ENCODE results near the gene AGAP1. TPM values are rescaled to one million over a fixed set of nuclear protein-coding genes. Genes with fewer than 3 reads are reported as not detected.
"Not testable (repeated sequence)": the region's sequence is repeated elsewhere in the genome, so short reads cannot be mapped to it uniquely, and the experiment has no call there.

The AGAP1 gene
- total RNA-seq, 2 experiments from 2014 or later, result not detected

- Histone ChIP-seq H3K79me2 (ENCODE audit: insufficient read depth, low read depth, low read length) (no peaks in the 10 kb centered on the region), H3K9me2 (ENCODE audit: insufficient read depth, low read length) (no peaks in the 10 kb centered on the region), H4K20me1 (ENCODE audit: insufficient read depth, low read length) (no peaks in the 10 kb centered on the region), H3K27ac (ENCODE audit: low read depth, low read length, poor library complexity, severe bottlenecking) (no peak overlapping the region), H3K36me3 (ENCODE audit: insufficient read depth, low read length) (no peaks in the 10 kb centered on the region), H2AFZ (ENCODE audit: low read length) (no peak overlapping the region), H3K9me3 (ENCODE audit: low read length) (no peaks in the 10 kb centered on the region), H3K4me2 (ENCODE audit: low read length) (no peak overlapping the region), H3K4me1 (ENCODE audit: insufficient read depth, low read length, poor library complexity, severe bottlenecking) (no peaks in the 10 kb centered on the region), H3K4me3 (ENCODE audit: low read depth, low read length, poor library complexity, severe bottlenecking) (no peak overlapping the region)
- BruUV-seq (replicated peaks), result no TSS peak
- CTCF ChIA-PET (ENCODE audit: unreplicated experiment), result no interaction called here
- intact Hi-C loops (cut with micrococcal nuclease; ENCODE audit: unreplicated experiment), result no loop called here
- no peak for TF ChIP-seq EZH2phosphoT487 (IDR thresholded peaks at IDR 0.05; ENCODE audit: borderline replicate concordance, low read depth, low read length)
- TF ChIP-seq, protein P1, sequence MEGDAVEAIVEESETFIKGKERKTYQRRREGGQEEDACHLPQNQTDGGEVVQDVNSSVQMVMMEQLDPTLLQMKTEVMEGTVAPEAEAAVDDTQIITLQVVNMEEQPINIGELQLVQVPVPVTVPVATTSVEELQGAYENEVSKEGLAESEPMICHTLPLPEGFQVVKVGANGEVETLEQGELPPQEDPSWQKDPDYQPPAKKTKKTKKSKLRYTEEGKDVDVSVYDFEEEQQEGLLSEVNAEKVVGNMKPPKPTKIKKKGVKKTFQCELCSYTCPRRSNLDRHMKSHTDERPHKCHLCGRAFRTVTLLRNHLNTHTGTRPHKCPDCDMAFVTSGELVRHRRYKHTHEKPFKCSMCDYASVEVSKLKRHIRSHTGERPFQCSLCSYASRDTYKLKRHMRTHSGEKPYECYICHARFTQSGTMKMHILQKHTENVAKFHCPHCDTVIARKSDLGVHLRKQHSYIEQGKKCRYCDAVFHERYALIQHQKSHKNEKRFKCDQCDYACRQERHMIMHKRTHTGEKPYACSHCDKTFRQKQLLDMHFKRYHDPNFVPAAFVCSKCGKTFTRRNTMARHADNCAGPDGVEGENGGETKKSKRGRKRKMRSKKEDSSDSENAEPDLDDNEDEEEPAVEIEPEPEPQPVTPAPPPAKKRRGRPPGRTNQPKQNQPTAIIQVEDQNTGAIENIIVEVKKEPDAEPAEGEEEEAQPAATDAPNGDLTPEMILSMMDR (conservative IDR thresholded peaks at IDR 0.05; ENCODE audit: low read length), result no peak
- no peak for DNase-seq (ENCODE audit: low spot score)
- POLR2A ChIA-PET, result no interaction called here
Observed at GRCh38 chr2:236090027-236090382, 596.2 kb downstream of the AGAP1 start.

DNA sequence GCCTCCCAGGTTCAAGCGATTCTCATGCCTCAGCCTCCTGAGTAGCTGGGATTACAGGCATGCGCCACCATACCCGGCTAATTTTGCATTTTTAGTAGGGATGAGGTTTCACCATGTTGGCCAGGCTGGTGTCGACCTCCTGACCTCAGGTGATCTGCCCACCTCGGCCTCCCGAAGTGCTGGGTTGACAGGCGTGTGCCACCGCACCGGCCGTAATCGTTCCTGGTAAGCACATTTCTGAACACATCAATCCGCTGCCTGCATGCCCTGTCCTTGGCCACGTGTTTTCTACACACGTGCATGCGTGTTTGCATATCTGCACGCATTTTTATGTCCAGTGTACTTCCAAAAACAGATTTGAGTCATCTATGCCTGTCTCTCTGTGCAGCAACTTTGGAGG lies 597.0 kb downstream of the AGAP1 start:
- H3K4me3 ChIP-seq (ENCODE audit: low read depth, low read length, poor library complexity, severe bottlenecking); H3K4me1 ChIP-seq (ENCODE audit: insufficient read depth, low read length, poor library complexity, severe bottlenecking); POLR2A ChIA-PET; intact Hi-C loops (cut with micrococcal nuclease; ENCODE audit: unreplicated experiment); H2AFZ ChIP-seq (ENCODE audit: low read length); H3K9me3 ChIP-seq (ENCODE audit: low read length); H3K36me3 ChIP-seq (ENCODE audit: insufficient read depth, low read length); BruUV-seq (replicated peaks); H3K9me2 ChIP-seq (ENCODE audit: insufficient read depth, low read length); H3K79me2 ChIP-seq (ENCODE audit: insufficient read depth, low read depth, low read length); H3K4me2 ChIP-seq (ENCODE audit: low read length); H4K20me1 ChIP-seq (ENCODE audit: insufficient read depth, low read length); DNase-seq (ENCODE audit: low spot score); CTCF ChIA-PET (ENCODE audit: unreplicated experiment); H3K27ac ChIP-seq (ENCODE audit: low read depth, low read length, poor library complexity, severe bottlenecking): not testable (repeated sequence)

DNA sequence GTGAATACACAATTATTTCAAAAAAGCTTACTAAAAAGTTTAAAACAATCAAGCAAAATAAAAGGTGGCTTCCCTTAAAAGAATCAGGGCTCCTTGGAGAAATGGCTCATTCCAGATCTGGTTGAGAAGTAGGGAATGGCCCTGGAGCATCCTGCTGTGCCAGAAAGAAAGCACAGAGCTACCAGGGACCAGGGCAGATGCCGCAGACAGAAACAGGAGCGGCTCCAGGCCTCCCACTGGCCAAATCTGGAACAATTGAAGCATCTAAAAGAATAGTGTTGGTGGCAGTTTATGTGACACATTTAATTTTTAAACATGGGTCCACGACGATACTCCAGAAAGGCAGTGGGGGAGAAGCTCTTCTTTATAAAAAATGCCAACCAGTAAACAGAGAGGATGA lies 598.9 kb downstream of the AGAP1 start:
- no peak overlapping the region for H2AFZ ChIP-seq (ENCODE audit: low read length)
- no peaks in the 10 kb centered on the region for H3K9me3 ChIP-seq (ENCODE audit: low read length)
- H3K36me3 ChIP-seq (ENCODE audit: insufficient read depth, low read length), result no peaks in the 10 kb centered on the region
- H4K20me1 ChIP-seq (ENCODE audit: insufficient read depth, low read length), result no peaks in the 10 kb centered on the region
- ChIA-PET POLR2A (no interaction called here), CTCF (ENCODE audit: unreplicated experiment) (no interaction called here)
- no peaks in the 10 kb centered on the region for H3K4me1 ChIP-seq (ENCODE audit: insufficient read depth, low read length, poor library complexity, severe bottlenecking)
- TF ChIP-seq EZH2phosphoT487 (IDR thresholded peaks at IDR 0.05; ENCODE audit: borderline replicate concordance, low read depth, low read length), result no peak
- TF ChIP-seq, protein P1 (conservative IDR thresholded peaks at IDR 0.05; ENCODE audit: low read length), result no peak
- no peak overlapping the region for H3K4me3 ChIP-seq (ENCODE audit: low read depth, low read length, poor library complexity, severe bottlenecking)
- H3K4me2 ChIP-seq (ENCODE audit: low read length), result no peak overlapping the region
- H3K9me2 ChIP-seq (ENCODE audit: insufficient read depth, low read length), result no peaks in the 10 kb centered on the region
- no TSS peak for BruUV-seq (replicated peaks)
- H3K27ac ChIP-seq (ENCODE audit: low read depth, low read length, poor library complexity, severe bottlenecking), result no peak overlapping the region
- H3K79me2 ChIP-seq (ENCODE audit: insufficient read depth, low read depth, low read length), result no peaks in the 10 kb centered on the region
- no peak for DNase-seq (ENCODE audit: low spot score)
- intact Hi-C loops (cut with micrococcal nuclease; ENCODE audit: unreplicated experiment), result no loop called here

All from OCI-LY7 (cell line).